GM12874 (cell line): Measurements from ENCODE around the gene MRPL40.

Source experiments
- TF ChIP-seq, protein P1 (sequence below): IDR thresholded peaks from 2 replicates; pipeline ENCODE4 v1.5.1; 2011; ENCODE audit warnings: low read depth, mild to moderate bottlenecking, control low read depth, low read length, moderate library complexity; ENCODE audit not compliant: insufficient read depth

MRPL40 gene

DNA sequence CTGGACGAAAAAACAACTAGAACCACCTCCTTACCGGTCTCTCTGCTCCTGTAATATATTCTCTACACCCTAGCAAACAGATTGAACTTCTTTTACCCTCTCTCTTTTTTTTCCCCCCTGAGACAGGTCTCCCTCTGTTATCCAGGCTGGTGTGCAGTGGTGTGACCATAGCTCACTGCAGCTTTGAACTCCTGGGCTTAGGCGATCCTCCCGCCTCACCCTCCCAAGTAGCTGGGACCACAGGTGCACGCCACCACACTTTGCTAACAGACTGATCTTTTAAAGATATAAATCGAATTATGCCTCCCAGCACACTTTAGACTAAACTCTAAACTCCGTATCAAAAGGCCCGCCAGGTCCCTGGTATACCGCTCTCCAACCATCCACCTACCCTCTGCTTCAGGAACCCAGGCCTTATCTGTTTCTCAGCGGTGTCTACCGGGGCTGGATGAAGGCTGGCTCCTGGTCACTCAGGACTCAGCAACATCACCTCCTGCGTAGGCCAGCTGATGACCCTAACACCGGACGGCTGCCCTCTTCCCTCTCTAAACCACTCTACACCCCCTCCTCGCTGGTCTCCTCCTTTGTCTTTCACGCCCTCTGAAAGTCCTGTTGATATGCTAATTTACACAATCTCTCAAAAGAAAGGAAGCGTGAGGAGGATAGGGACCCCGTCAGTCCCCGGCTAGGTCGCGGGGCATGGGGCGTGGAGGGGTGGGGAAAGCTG, 14.4 kb downstream of the MRPL40 start:
- TF ChIP-seq, protein P1, sequence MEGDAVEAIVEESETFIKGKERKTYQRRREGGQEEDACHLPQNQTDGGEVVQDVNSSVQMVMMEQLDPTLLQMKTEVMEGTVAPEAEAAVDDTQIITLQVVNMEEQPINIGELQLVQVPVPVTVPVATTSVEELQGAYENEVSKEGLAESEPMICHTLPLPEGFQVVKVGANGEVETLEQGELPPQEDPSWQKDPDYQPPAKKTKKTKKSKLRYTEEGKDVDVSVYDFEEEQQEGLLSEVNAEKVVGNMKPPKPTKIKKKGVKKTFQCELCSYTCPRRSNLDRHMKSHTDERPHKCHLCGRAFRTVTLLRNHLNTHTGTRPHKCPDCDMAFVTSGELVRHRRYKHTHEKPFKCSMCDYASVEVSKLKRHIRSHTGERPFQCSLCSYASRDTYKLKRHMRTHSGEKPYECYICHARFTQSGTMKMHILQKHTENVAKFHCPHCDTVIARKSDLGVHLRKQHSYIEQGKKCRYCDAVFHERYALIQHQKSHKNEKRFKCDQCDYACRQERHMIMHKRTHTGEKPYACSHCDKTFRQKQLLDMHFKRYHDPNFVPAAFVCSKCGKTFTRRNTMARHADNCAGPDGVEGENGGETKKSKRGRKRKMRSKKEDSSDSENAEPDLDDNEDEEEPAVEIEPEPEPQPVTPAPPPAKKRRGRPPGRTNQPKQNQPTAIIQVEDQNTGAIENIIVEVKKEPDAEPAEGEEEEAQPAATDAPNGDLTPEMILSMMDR = no peak

- TF ChIP-seq, protein P1 = no peak
These were observed 15.2 kb downstream of the MRPL40 start, which contains the start of gene C22orf39 for GRCh38 chr22:19447330-19448075. C22orf39 (minus strand) TSS chr22:19447711; CDS start chr22:19447688, 23 bp downstream.

GRCh38 chr22:19448076-19448607, 15.8 kb downstream of the MRPL40 start:
- TF ChIP-seq, protein P1 = no peak

GRCh38 chr22:19448739-19449421, 16.5 kb downstream of the MRPL40 start:
- TF ChIP-seq, protein P1 = no peak

DNA sequence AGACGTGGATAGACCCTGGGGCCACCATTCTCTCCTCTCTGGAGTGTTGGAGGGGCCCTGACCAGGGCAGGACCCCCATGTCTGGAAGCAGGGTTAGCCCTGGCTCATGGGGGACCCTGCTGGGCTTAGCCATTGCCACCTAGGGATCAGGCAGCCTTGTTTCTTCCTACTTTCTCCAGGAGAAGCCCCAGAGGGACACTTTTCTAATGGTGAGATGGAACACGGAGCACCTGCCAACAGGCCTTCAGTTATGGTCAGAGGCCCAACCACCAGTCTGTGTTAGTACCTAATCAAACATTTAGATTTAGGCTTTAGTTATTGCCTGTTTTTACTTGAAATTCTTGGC, 17.1 kb downstream of the MRPL40 start:
- TF ChIP-seq, protein P1 = no peak

DNA sequence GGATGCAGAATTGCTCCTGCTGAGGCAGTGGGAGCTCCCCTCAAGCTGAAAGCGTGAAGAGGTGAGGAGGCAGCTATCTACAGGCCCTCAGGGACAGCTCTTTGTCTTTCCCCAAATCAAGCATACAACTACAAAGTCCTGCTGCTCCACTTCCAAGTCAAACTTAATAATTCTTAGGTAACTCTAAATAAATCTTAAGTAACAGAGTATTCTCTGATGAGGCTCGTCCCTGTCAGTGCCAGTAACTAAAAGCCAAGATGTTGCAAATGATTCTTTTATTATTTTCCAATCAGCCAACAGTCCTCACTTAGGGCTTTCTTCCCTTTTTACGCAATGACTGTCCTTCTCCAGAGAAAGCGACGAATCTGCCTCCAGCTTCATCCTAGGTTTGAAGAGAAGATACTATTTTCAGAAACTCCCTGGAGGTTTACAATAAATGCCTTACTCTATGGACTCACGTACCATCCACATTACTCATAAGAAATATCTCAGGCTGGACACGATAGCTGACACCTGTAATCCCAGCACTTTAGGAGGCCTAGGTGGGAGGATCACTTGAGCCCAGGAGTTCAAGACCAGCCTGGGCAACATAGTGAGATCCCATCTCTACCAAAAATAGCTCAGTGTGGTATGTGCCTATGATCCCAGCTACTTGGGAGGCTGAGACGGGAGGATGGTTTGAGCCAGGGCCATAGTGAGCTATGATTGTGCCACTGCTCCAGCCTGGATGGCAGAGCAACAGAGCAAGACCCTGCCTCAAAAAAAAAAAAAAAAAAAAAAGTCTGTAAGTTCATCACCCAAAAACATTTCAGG, 18.2 kb downstream of the MRPL40 start:
- TF ChIP-seq, protein P1 = no peak
